HepG2 (cell line): ENCODE results near the gene ADPRH. TPM values are rescaled to one million over a fixed set of nuclear protein-coding genes. Genes with fewer than 3 reads are reported as not detected.

Experiments
- ATAC-seq: fragments of 200-7000 bp; cut with Tn5 transposase; 3 replicates; pipeline ENCODE4 v1.9.1; 2020; ENCODE audit warnings: mild to moderate bottlenecking, moderate library complexity
- BruUV-seq: library from RNA; stranded (reverse); fragments of 400-500 nt; replicated peaks from 2 replicates; lab custom pipeline; 2021; lab: Mats Ljungman, UMichigan
- CTCF ChIA-PET: fragments of 300-600 bp; formaldehyde crosslinking; extraction: SDS; loops from one replicate; lab custom pipeline; 2021; ENCODE audit warnings: low total read pairs, inconsistent platforms, low intra/inter-chr PET ratio; lab: Yijun Ruan, JAX
- POLR2A ChIA-PET: fragments of 350-600 bp; sonication (Branson Sonifier 250); formaldehyde crosslinking; loops from one replicate; lab custom pipeline; 2020; ENCODE audit warnings: antibody characterized with exemption, inconsistent platforms; lab: Yijun Ruan, JAX
- DNase-seq: peaks from one replicate; pipeline ENCODE4 v3.0.0-alpha.2; 2015; ENCODE audit warnings: low spot score
- FAIRE-seq: peaks from 3 replicates; lab custom pipeline; 2011; peaks lifted over from hg19 to GRCh38; lab: Jason Lieb, UNC
- H2AFZ ChIP-seq: one replicate; pipeline ENCODE4 v1.6.1; 2011; ENCODE audit warnings: low read length, inconsistent platforms
- H3K27ac ChIP-seq: fragments of 300-600 bp; 3 replicates; pipeline ENCODE4 v1.8.0; 2011; ENCODE audit warnings: mixed run types, mild to moderate bottlenecking, mixed read lengths, low read length, inconsistent platforms; ENCODE audit not compliant: insufficient read depth; ENCODE audit errors: extremely low read length
- H3K27me3 ChIP-seq, 2 experiments: fragments of 200-600 bp in 1 of 2; 2 replicates in 1 of 2; 3 replicates in 1 of 2; pipeline versions ENCODE4 v1.6.0 to v1.8.0; 2011; ENCODE audit warnings: low read length in 2 of 2, mild to moderate bottlenecking in 2 of 2, moderate library complexity in 2 of 2, inconsistent platforms in 1 of 2; ENCODE audit not compliant: insufficient read depth in 2 of 2, control insufficient read depth in 1 of 2
- H3K36me3 ChIP-seq, 2 experiments: fragments of 200-600 bp in 1 of 2; replicated peaks in 1 of 2; 2 replicates in 1 of 2; 3 replicates in 1 of 2; pipeline versions ENCODE4 v1.5.1 to v1.8.0; 2011; ENCODE audit warnings: low read length in 2 of 2, inconsistent platforms in 1 of 2; ENCODE audit not compliant: insufficient read depth in 2 of 2, control insufficient read depth in 1 of 2
- H3K4me1 ChIP-seq: 2 replicates; pipeline ENCODE4 v1.5.1; 2012; ENCODE audit warnings: low read length, inconsistent platforms; ENCODE audit not compliant: insufficient read depth
- H3K4me2 ChIP-seq: 2 replicates; pipeline ENCODE4 v1.6.0; 2011; ENCODE audit warnings: low read depth, low read length, inconsistent platforms
- H3K4me3 ChIP-seq, 3 experiments: fragments of 200-600 bp in 1 of 3; sonication (generic), shearing (Covaris generic) in 1 of 3; replicated peaks in 1 of 3; 2 replicates each; pipeline ENCODE4 v1.5.1; 2011 to 2016; ENCODE audit warnings: low read length in 3 of 3, inconsistent platforms in 2 of 3, low read depth in 2 of 3, mild to moderate bottlenecking in 2 of 3, control low read depth in 1 of 3, mixed read lengths in 1 of 3; ENCODE audit not compliant: insufficient read depth in 1 of 3
- H3K79me2 ChIP-seq: one replicate; pipeline ENCODE4 v1.6.1; 2011; ENCODE audit warnings: low read length, inconsistent platforms; ENCODE audit not compliant: insufficient read depth
- H3K9ac ChIP-seq: 2 replicates; pipeline ENCODE4 v1.6.0; 2011; ENCODE audit warnings: mild to moderate bottlenecking, low read depth, low read length, inconsistent platforms; ENCODE audit not compliant: insufficient read depth
- H3K9me3 ChIP-seq: 2 replicates; pipeline ENCODE4 v1.5.1; 2012; ENCODE audit warnings: mild to moderate bottlenecking, low read length
- H4K20me1 ChIP-seq: 2 replicates; pipeline ENCODE4 v1.6.0; 2011; ENCODE audit warnings: inconsistent platforms, mild to moderate bottlenecking, low read length, moderate library complexity; ENCODE audit not compliant: insufficient read depth
- FOXA3 ChIP-seq: IDR thresholded peaks from 2 replicates; pipeline ENCODE4 v1.6.1; 2016; ENCODE audit warnings: missing genetic modification reagents, missing compliant biosample characterization
- GPBP1L1 ChIP-seq: sonication (generic); formaldehyde crosslinking; IDR thresholded peaks from 2 replicates; pipeline ENCODE4 v1.5.0; 2020; ENCODE audit warnings: mild to moderate bottlenecking, missing genetic modification reagents
- HCFC1 ChIP-seq: fragments of 150-350 bp; IDR thresholded peaks from 2 replicates; pipeline ENCODE4 v1.6.1; 2014; ENCODE audit warnings: low read depth, low read length
- PPARG ChIP-seq: conservative IDR thresholded peaks from 2 replicates; pipeline ENCODE4 v1.6.1; 2016; ENCODE audit warnings: missing biosample characterization, missing genetic modification reagents
- SOX13 ChIP-seq, 3 experiments: fragments of 450-650 bp in 1 of 3; sonication (generic) in 1 of 3; formaldehyde crosslinking in 1 of 3; IDR thresholded peaks in 2 of 3; conservative IDR thresholded peaks in 1 of 3; 2 replicates each; pipeline versions ENCODE4 v1.5.0 to v1.6.1; 2016 to 2020; ENCODE audit warnings: antibody characterized with exemption in 1 of 3, mild to moderate bottlenecking in 1 of 3, missing compliant biosample characterization in 1 of 3, missing genetic modification reagents in 1 of 3, moderate library complexity in 1 of 3
- TGIF2 ChIP-seq: IDR thresholded peaks from 2 replicates; pipeline ENCODE4 v1.6.1; 2016; ENCODE audit warnings: control low read depth, missing compliant biosample characterization
- YEATS4 ChIP-seq: sonication (generic); formaldehyde crosslinking; IDR thresholded peaks from 2 replicates; pipeline ENCODE4 v1.4.0; 2020; ENCODE audit warnings: missing genetic modification reagents, borderline replicate concordance
- ZNF556 ChIP-seq: sonication (generic); formaldehyde crosslinking; IDR thresholded peaks from 2 replicates; pipeline ENCODE4 v1.4.0; 2020; ENCODE audit warnings: mild to moderate bottlenecking, missing genetic modification reagents, borderline replicate concordance
- ZNF775 ChIP-seq: sonication (generic); formaldehyde crosslinking; IDR thresholded peaks from 2 replicates; pipeline ENCODE4 v1.4.0; 2020; ENCODE audit warnings: missing genetic modification reagents, mild to moderate bottlenecking, moderate library complexity, borderline replicate concordance
- WGBS: methylation state at CpG from one replicate; pipeline ENCODE4 v1.1.6; 2017; ENCODE audit warnings: low lambda C conversion rate; 5-methylcytosine and 5-hydroxymethylcytosine counted together
- in situ Hi-C: cut with HindIII; loops from 2 replicates; pipeline ENCODE4 v1.10.0; 2017; ENCODE audit warnings: low pct_unique_long_range_greater_than_20kb; ENCODE audit not compliant: extremely low pct_ligation_motif_present
- intact Hi-C: fragments of 100-400 bp; cut with micrococcal nuclease; formaldehyde crosslinking; loops from one replicate; pipeline ENCODE4 v1.10.0; 2022; ENCODE audit not compliant: unreplicated experiment
- polyA plus RNA-seq, 8 experiments: library from polyadenylated mRNA; depleted of rRNA in 3 of 8; stranded (reverse) in 7 of 8; unstranded in 1 of 8; fragments of >200 nt; fragmentation: Illumina TruSeq in 4 of 8; extraction: Trizol in 4 of 8; gene quantifications; 2 replicates each; pipeline versions ENCODE4 v1.2.1 to v1.2.3, GENCODE V29; 2011 to 2016; ENCODE audit warnings: low read depth in 4 of 8, missing spikeins in 1 of 8, mixed read lengths in 1 of 8; ENCODE audit not compliant: insufficient read depth in 1 of 8
- total RNA-seq, 5 experiments: library from RNA; depleted of rRNA; stranded (reverse); fragments of >200 nt; fragmentation: Illumina TruSeq; extraction: Trizol; gene quantifications; 2 replicates each; pipeline ENCODE4 v1.2.3, GENCODE V29; 2016; ENCODE audit warnings: low read depth in 1 of 5
- TF ChIP-seq, protein P1 (sequence below): sonication (generic); formaldehyde crosslinking; IDR thresholded peaks from 2 replicates; pipeline ENCODE4 v1.9.0; 2022; ENCODE audit warnings: low read depth, missing genetic modification reagents

The ADPRH gene
- total and polyA plus RNA-seq, 2 of the 13 experiments (the other 11 are each of a cell fraction or from before 2014, with no cell fraction given): 0.01 to 0.15 TPM

GRCh38 chr3:119628390-119628789, 49.1 kb downstream of the ADPRH start:
- Histone ChIP-seq H2AFZ (no peak overlapping the region), H3K27ac (no peak overlapping the region), H3K9ac (no peak overlapping the region), H4K20me1 (no peaks in the 10 kb centered on the region), H3K36me3 (no peaks in the 10 kb centered on the region), H3K4me2 (no peak overlapping the region), H3K9me3 (no peaks in the 10 kb centered on the region), H3K79me2 (no peaks in the 10 kb centered on the region), H3K4me3 (no peak overlapping the region), H3K4me1 (no peaks in the 10 kb centered on the region), H3K27me3 (peaks cover 0 to 10% of the 10 kb centered on the region in 2 experiments; a peak in 2 of 5 replicates)
- FAIRE-seq (no peak), DNase-seq (no peak), ATAC-seq (no peak)
- no TSS peak for BruUV-seq
- no peak for TF ChIP-seq YEATS4 (CRISPR knock-in tag)
- no peak for TF ChIP-seq ZNF556
- no peak for TF ChIP-seq FOXA3 (CRISPR knock-in tag)
- TF ChIP-seq PPARG (CRISPR knock-in tag): no peak
- TF ChIP-seq ZNF775 (CRISPR knock-in tag): no peak
- TF ChIP-seq SOX13 (IDR thresholded peaks at IDR 0.05): no peak
- TF ChIP-seq SOX13 (CRISPR knock-in tag; conservative IDR thresholded peaks at IDR 0.05 in 1 of 2, IDR thresholded peaks at IDR 0.05 in 1 of 2): no peak
- no peak for TF ChIP-seq GPBP1L1 (CRISPR knock-in tag)
- TF ChIP-seq TGIF2: no peak
- TF ChIP-seq, protein P1, sequence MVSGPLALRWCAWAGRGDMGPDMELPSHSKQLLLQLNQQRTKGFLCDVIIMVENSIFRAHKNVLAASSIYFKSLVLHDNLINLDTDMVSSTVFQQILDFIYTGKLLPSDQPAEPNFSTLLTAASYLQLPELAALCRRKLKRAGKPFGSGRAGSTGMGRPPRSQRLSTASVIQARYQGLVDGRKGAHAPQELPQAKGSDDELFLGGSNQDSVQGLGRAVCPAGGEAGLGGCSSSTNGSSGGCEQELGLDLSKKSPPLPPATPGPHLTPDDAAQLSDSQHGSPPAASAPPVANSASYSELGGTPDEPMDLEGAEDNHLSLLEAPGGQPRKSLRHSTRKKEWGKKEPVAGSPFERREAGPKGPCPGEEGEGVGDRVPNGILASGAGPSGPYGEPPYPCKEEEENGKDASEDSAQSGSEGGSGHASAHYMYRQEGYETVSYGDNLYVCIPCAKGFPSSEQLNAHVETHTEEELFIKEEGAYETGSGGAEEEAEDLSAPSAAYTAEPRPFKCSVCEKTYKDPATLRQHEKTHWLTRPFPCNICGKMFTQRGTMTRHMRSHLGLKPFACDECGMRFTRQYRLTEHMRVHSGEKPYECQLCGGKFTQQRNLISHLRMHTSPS (CRISPR knock-in tag): no peak
- TF ChIP-seq HCFC1: no peak
- CTCF ChIA-PET: no interaction called here
- in situ Hi-C loops (no loop called here), intact Hi-C loops (no loop called here)
- WGBS: 61% methylated on average over 4 of the region's 4 CpGs
- POLR2A ChIA-PET: no interaction called here
